ENCODE measurements around the gene ZNF385B. TPM values are rescaled to one million over a fixed set of nuclear protein-coding genes. Genes with fewer than 3 reads are reported as not detected.

The ZNF385B gene
- total RNA-seq, 1 experiment from 2014 or later = 9.3 TPM

DNA sequence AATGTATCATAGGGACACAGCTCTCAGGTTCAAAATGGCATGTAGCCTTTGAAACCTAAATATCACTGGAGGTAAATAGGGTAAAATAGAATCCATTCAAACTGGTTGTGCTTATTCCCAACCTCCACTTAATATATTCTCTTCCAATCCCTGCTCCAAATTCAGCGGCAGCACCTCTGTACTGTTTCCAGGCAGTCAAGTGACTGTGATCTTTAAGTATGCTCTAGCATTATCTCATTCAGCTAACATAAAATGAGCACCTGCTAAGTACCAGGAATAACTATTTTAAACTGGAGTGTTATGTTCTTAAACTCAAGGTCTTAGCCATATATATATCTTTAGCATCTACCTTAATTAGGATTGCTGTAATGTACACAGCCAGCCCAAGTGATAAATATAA is 327.5 kb downstream of the ZNF385B start:
- no peak overlapping the region for H3K4me2 ChIP-seq (ENCODE audit: low read length)
- no peaks in the 10 kb centered on the region for H3K27me3 ChIP-seq (ENCODE audit: insufficient read depth, low read length)
- ChIA-PET POLR2A (no interaction called here), RAD21 (ENCODE audit: low non-redundant PET in 1 of 2, low total read pairs in 2 of 2, uncharacterized antibody in 2 of 2, unreplicated experiment in 2 of 2) (no interaction called here), CTCF (no interaction called here)
- intact Hi-C loops (cut with micrococcal nuclease) = no loop called here
- H3K36me3 ChIP-seq (ENCODE audit: control insufficient read depth in 1 of 2, insufficient read depth in 2 of 2, low read length in 2 of 2) = no peaks in the 10 kb centered on the region; a peak in 1 of 4 replicates
- H3K9me3 ChIP-seq (ENCODE audit: control insufficient read depth in 1 of 2, insufficient read depth in 1 of 2, low read depth in 1 of 2, low read length in 2 of 2) = no peaks in the 10 kb centered on the region
- ATAC-seq (no peak), DNase-seq (ENCODE audit: low read depth, low spot score) (no peak)
- H3K79me2 ChIP-seq (ENCODE audit: insufficient read depth, low read length) = no peaks in the 10 kb centered on the region
- no peaks in the 10 kb centered on the region for H3K9me2 ChIP-seq (ENCODE audit: insufficient read depth)
- no peak overlapping the region for H3K9ac ChIP-seq (ENCODE audit: low read length)
- no TSS peak for BruUV-seq (replicated peaks)
- TF ChIP-seq ZNF274 (IDR thresholded peaks at IDR 0.05; ENCODE audit: low read depth, low read length) (no peak), ELF1 (IDR thresholded peaks at IDR 0.05; ENCODE audit: borderline replicate concordance, low read depth) (no peak), EZH2phosphoT487 (IDR thresholded peaks at IDR 0.05; ENCODE audit: borderline replicate concordance) (no peak), POLR2A (IDR thresholded peaks at IDR 0.05; ENCODE audit: borderline replicate concordance, extremely low read depth, insufficient read depth, insufficient read length) (no peak), YY1 (IDR thresholded peaks at IDR 0.05; ENCODE audit: extremely low read depth, insufficient replicate concordance, low read depth, low read length) (no peak), SP1 (IDR thresholded peaks at IDR 0.05; ENCODE audit: low read depth) (no peak), FOSL1 (IDR thresholded peaks at IDR 0.05; ENCODE audit: low read depth) (no peak), SRF (IDR thresholded peaks at IDR 0.05; ENCODE audit: low read depth) (no peak), CEBPB (IDR thresholded peaks at IDR 0.05; ENCODE audit: low read depth) (no peak)
- no peak overlapping the region for H3K4me3 ChIP-seq (replicated peaks in 1 of 2; ENCODE audit: low read depth in 1 of 2, low read length in 2 of 2)
- H3K27ac ChIP-seq (ENCODE audit: low read depth, low read length) = no peak overlapping the region
- no peak overlapping the region for H2AFZ ChIP-seq (ENCODE audit: low read depth, low read length, poor library complexity, severe bottlenecking)
- no peaks in the 10 kb centered on the region for H4K20me1 ChIP-seq (ENCODE audit: insufficient read depth)
- H3K4me1 ChIP-seq (ENCODE audit: control insufficient read depth in 1 of 2, insufficient read depth in 2 of 2, low read length in 2 of 2) = no peaks in the 10 kb centered on the region

DNA sequence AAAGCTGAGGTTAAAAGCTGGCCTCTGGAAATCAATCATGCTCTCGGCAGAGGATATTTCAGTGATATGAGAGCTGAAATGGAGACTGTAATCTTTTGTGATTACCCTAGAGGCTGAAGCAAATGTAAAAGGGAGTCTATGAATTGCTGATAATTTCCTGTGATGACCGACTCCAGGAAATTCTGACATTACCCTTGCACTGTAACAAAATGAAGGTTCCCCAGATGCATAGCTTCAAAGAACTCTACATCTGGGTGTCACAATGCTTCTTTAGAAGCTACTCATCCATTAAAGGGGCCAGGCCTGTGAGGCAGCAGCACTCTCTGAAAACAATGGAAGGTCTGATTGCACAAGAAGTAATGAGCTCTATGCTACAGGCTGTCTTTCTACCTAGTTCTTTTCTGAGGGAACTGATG is 328.5 kb downstream of the ZNF385B start:
- TF ChIP-seq ELF1 (IDR thresholded peaks at IDR 0.05; ENCODE audit: borderline replicate concordance, low read depth) = no peak
- no peak for TF ChIP-seq JUND (IDR thresholded peaks at IDR 0.05)
- TF ChIP-seq, protein P1, sequence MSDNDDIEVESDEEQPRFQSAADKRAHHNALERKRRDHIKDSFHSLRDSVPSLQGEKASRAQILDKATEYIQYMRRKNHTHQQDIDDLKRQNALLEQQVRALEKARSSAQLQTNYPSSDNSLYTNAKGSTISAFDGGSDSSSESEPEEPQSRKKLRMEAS (IDR thresholded peaks at IDR 0.05) = no peak
- TF ChIP-seq EZH2 (IDR thresholded peaks at IDR 0.05) = no peak
- ChIA-PET CTCF (interaction anchor here (0.9 kb wide), 1 partner anchor 85 kb away, joined by 3 read pairs; no protein-coding TSS in a partner anchor), RAD21 (ENCODE audit: low non-redundant PET in 1 of 2, low total read pairs in 2 of 2, uncharacterized antibody in 2 of 2, unreplicated experiment in 2 of 2) (no interaction called here), POLR2A (no interaction called here)
- Histone ChIP-seq H3K4me2 (ENCODE audit: low read length) (no peak overlapping the region), H3K4me3 (replicated peaks in 1 of 2; ENCODE audit: low read depth in 1 of 2, low read length in 2 of 2) (no peak overlapping the region), H4K20me1 (ENCODE audit: insufficient read depth) (no peaks in the 10 kb centered on the region), H3K79me2 (ENCODE audit: insufficient read depth, low read length) (no peaks in the 10 kb centered on the region), H3K9me3 (ENCODE audit: control insufficient read depth in 1 of 2, insufficient read depth in 1 of 2, low read depth in 1 of 2, low read length in 2 of 2) (no peaks in the 10 kb centered on the region), H3K27me3 (ENCODE audit: insufficient read depth, low read length) (no peaks in the 10 kb centered on the region), H3K4me1 (ENCODE audit: control insufficient read depth in 1 of 2, insufficient read depth in 2 of 2, low read length in 2 of 2) (no peaks in the 10 kb centered on the region), H3K9ac (ENCODE audit: low read length) (no peak overlapping the region), H2AFZ (ENCODE audit: low read depth, low read length, poor library complexity, severe bottlenecking) (no peak overlapping the region), H3K9me2 (ENCODE audit: insufficient read depth) (no peaks in the 10 kb centered on the region), H3K36me3 (ENCODE audit: control insufficient read depth in 1 of 2, insufficient read depth in 2 of 2, low read length in 2 of 2) (no peaks in the 10 kb centered on the region), H3K27ac (ENCODE audit: low read depth, low read length) (no peak overlapping the region)
- intact Hi-C loops (cut with micrococcal nuclease) = no loop called here
- BruUV-seq (replicated peaks) = no TSS peak
- DNase-seq (ENCODE audit: low read depth, low spot score) (no peak), ATAC-seq (no peak)

Measured in HCT116 (cell line).